ENCODE data around the gene KCTD2.

GRCh38 chr17:74998783-74999182 is 48.2 kb upstream of the KCTD2 start:
- TF ChIP-seq EZH2 (IDR thresholded peaks at IDR 0.05; ENCODE audit: borderline replicate concordance, low read depth, low read length, severe bottlenecking) = no peak
- TF ChIP-seq, protein P1, sequence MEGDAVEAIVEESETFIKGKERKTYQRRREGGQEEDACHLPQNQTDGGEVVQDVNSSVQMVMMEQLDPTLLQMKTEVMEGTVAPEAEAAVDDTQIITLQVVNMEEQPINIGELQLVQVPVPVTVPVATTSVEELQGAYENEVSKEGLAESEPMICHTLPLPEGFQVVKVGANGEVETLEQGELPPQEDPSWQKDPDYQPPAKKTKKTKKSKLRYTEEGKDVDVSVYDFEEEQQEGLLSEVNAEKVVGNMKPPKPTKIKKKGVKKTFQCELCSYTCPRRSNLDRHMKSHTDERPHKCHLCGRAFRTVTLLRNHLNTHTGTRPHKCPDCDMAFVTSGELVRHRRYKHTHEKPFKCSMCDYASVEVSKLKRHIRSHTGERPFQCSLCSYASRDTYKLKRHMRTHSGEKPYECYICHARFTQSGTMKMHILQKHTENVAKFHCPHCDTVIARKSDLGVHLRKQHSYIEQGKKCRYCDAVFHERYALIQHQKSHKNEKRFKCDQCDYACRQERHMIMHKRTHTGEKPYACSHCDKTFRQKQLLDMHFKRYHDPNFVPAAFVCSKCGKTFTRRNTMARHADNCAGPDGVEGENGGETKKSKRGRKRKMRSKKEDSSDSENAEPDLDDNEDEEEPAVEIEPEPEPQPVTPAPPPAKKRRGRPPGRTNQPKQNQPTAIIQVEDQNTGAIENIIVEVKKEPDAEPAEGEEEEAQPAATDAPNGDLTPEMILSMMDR (IDR thresholded peaks at IDR 0.05; ENCODE audit: borderline replicate concordance, extremely low read depth, low read length, poor library complexity, severe bottlenecking) = no peak
